Right lung (tissue), 5 donors: ENCODE results near the gene FAM9C. TPM values are rescaled to one million over a fixed set of nuclear protein-coding genes. Genes with fewer than 3 reads are reported as not detected.
"Not testable (repeated sequence)": the region's sequence is repeated elsewhere in the genome, so short reads cannot be mapped to it uniquely, and the experiment has no call there.

Experiments used
- DNase-seq, 2 donors: peaks; one replicate each; pipeline ENCODE4 v3.0.0-alpha.2; 2013
- polyA plus RNA-seq, 5 donors: library from polyadenylated mRNA; unstranded; fragments of 120-200 nt; gene quantifications; one replicate each; pipeline versions ENCODE4 v1.2.1 to v1.2.3, GENCODE V29; 2013; ENCODE audit warnings: inconsistent platforms in 1 of 5, low replicate concordance in 1 of 5; ENCODE audit not compliant: insufficient read length in 5 of 5, insufficient read depth in 1 of 5

FAM9C gene
- polyA plus RNA-seq, 5 donors = 0.19 to 2.5 (median 0.24) TPM

- DNase-seq = no peak
Measured at GRCh38 chrX:13043138-13043537, 1.3 kb downstream of the FAM9C start.

GRCh38 chrX:13036896-13037295 is 7.5 kb downstream of the FAM9C start:
- DNase-seq = no peak

- DNase-seq = no peak
Measured at GRCh38 chrX:13033193-13033592, 11.2 kb downstream of the FAM9C start.

GRCh38 chrX:13029887-13030771 is 14.3 kb downstream of the FAM9C start:
- DNase-seq = no peak

- no peak for DNase-seq
Measured at GRCh38 chrX:13029637-13029886, 14.9 kb downstream of the FAM9C start.

GRCh38 chrX:13028871-13029636 is 15.4 kb downstream of the FAM9C start:
- peak in 1 of 2 donors; percentile 48 for DNase-seq

GRCh38 chrX:13026877-13027652 is 17.4 kb downstream of the FAM9C start:
- DNase-seq = no peak

GRCh38 chrX:13024986-13025385 is 19.4 kb downstream of the FAM9C start:
- no peak for DNase-seq

- no peak for DNase-seq
Measured at GRCh38 chrX:13023979-13024378, 20.4 kb downstream of the FAM9C start.

GRCh38 chrX:13023567-13023966 is 20.9 kb downstream of the FAM9C start:
- DNase-seq = no peak

GRCh38 chrX:13022926-13023325 is 21.5 kb downstream of the FAM9C start:
- DNase-seq = no peak

- not testable (repeated sequence) for DNase-seq
Measured at GRCh38 chrX:13016731-13017130, 27.7 kb downstream of the FAM9C start.

GRCh38 chrX:13015536-13016236 is 28.7 kb downstream of the FAM9C start:
- DNase-seq = no peak

- no peak for DNase-seq
Measured at GRCh38 chrX:13014111-13015096, 30.0 kb downstream of the FAM9C start.

- DNase-seq = peak in 1 of 2 donors; percentile 62
Measured at GRCh38 chrX:13013363-13014110, 30.9 kb downstream of the FAM9C start.

- DNase-seq = no peak
Measured at GRCh38 chrX:13010546-13010945, 33.9 kb downstream of the FAM9C start.

GRCh38 chrX:13009844-13010243 is 34.6 kb downstream of the FAM9C start:
- no peak for DNase-seq

- DNase-seq = no peak
Measured at GRCh38 chrX:13009273-13009672, 35.1 kb downstream of the FAM9C start.

- no peak for DNase-seq
Measured at GRCh38 chrX:13008851-13009250, 35.6 kb downstream of the FAM9C start.

GRCh38 chrX:13008189-13008533 is 36.3 kb downstream of the FAM9C start:
- DNase-seq = no peak
